DND-41 (cell line): ENCODE results near the gene RALGDS.
"Not testable (repeated sequence)": the region's sequence is repeated elsewhere in the genome, so short reads cannot be mapped to it uniquely, and the experiment has no call there.

Experiments
- ATAC-seq: fragments of 200-7000 bp; cut with Tn5 transposase; 3 replicates; pipeline ENCODE4 v1.9.1; 2021; ENCODE audit warnings: low read depth; ENCODE audit not compliant: insufficient read depth
- DNase-seq: peaks from one replicate; pipeline ENCODE4 v3.0.0-alpha.2; 2020
- H2AFZ ChIP-seq: 2 replicates; pipeline ENCODE4 v1.6.0; 2012; ENCODE audit warnings: low read depth, low read length
- H3K27ac ChIP-seq: 2 replicates; pipeline ENCODE4 v1.5.1; 2012; ENCODE audit warnings: low read length, inconsistent platforms
- H3K27me3 ChIP-seq: fragments of 200-600 bp; sonication (generic); 2 replicates; pipeline ENCODE4 v1.6.0; 2012; ENCODE audit warnings: low read length, mild to moderate bottlenecking, inconsistent platforms; ENCODE audit not compliant: insufficient read depth, poor library complexity
- H3K36me3 ChIP-seq: 2 replicates; pipeline ENCODE4 v1.5.1; 2012; ENCODE audit warnings: low read length, inconsistent platforms; ENCODE audit not compliant: insufficient read depth
- H3K4me1 ChIP-seq: 2 replicates; pipeline ENCODE4 v1.5.1; 2012; ENCODE audit warnings: mild to moderate bottlenecking, low read length; ENCODE audit not compliant: insufficient read depth
- H3K4me2 ChIP-seq: 2 replicates; pipeline ENCODE4 v1.6.0; 2012; ENCODE audit warnings: mild to moderate bottlenecking, moderate library complexity, low read length, inconsistent platforms; ENCODE audit not compliant: insufficient read depth
- H3K4me3 ChIP-seq, 2 experiments: fragments of 200-600 bp in 1 of 2; shearing (Covaris generic) in 1 of 2; 2 replicates each; pipeline ENCODE4 v1.5.1; 2012 to 2016; ENCODE audit warnings: inconsistent platforms in 2 of 2, low read length in 2 of 2, mild to moderate bottlenecking in 2 of 2, low read depth in 1 of 2, moderate library complexity in 1 of 2
- H3K79me2 ChIP-seq: 2 replicates; pipeline ENCODE4 v1.6.0; 2012; ENCODE audit warnings: low read length, inconsistent platforms; ENCODE audit not compliant: insufficient read depth
- H3K9ac ChIP-seq: 2 replicates; pipeline ENCODE4 v1.6.0; 2012; ENCODE audit warnings: low read depth, mild to moderate bottlenecking, inconsistent platforms, low read length, moderate library complexity
- H3K9me3 ChIP-seq: 2 replicates; pipeline ENCODE4 v1.5.1; 2012; ENCODE audit warnings: low read length, moderate library complexity, mild to moderate bottlenecking, inconsistent platforms; ENCODE audit not compliant: insufficient read depth, severe bottlenecking
- H4K20me1 ChIP-seq: 2 replicates; pipeline ENCODE4 v1.6.0; 2012; ENCODE audit warnings: low read length; ENCODE audit not compliant: insufficient read depth
- CTCF ChIP-seq: IDR thresholded peaks from 2 replicates; pipeline ENCODE4 v1.5.1; 2012; ENCODE audit warnings: borderline replicate concordance, low read length, moderate library complexity, mild to moderate bottlenecking; ENCODE audit not compliant: poor library complexity, severe bottlenecking; ENCODE audit errors: extremely low read depth
- EZH2 ChIP-seq: IDR thresholded peaks from 3 replicates; pipeline ENCODE4 v1.6.1; 2012; ENCODE audit warnings: borderline replicate concordance, low read depth, mild to moderate bottlenecking, moderate library complexity, low read length, inconsistent platforms; ENCODE audit not compliant: severe bottlenecking

The RALGDS gene

GRCh38 chr9:133088146-133088750, 32.8 kb downstream of the RALGDS start:
- no peak for DNase-seq
- H4K20me1 ChIP-seq, result no peaks in the 10 kb centered on the region
- H3K27ac ChIP-seq, result no peak overlapping the region

GRCh38 chr9:133087429-133088145, 33.5 kb downstream of the RALGDS start:
- H3K4me1 ChIP-seq, result no peaks in the 10 kb centered on the region
- H3K36me3 ChIP-seq, result no peaks in the 10 kb centered on the region
- DNase-seq, result no peak
- H2AFZ ChIP-seq, result no peak overlapping the region
- H3K79me2 ChIP-seq, result no peaks in the 10 kb centered on the region
- H3K4me2 ChIP-seq, result no peak overlapping the region
- no peak overlapping the region for H3K9ac ChIP-seq
- H3K27me3 ChIP-seq, result no peaks in the 10 kb centered on the region
- no peak overlapping the region for H3K27ac ChIP-seq
- ATAC-seq, result no peak
- H3K9me3 ChIP-seq, result no peaks in the 10 kb centered on the region
- no peak for TF ChIP-seq CTCF
- TF ChIP-seq EZH2, result no peak
- no peaks in the 10 kb centered on the region for H4K20me1 ChIP-seq
- no peak overlapping the region for H3K4me3 ChIP-seq

More at GRCh38 chr9:133088146-133088750, 32.8 kb downstream of the RALGDS start:
- no peaks in the 10 kb centered on the region for H3K79me2 ChIP-seq
- H3K4me1 ChIP-seq, result no peaks in the 10 kb centered on the region
- H2AFZ ChIP-seq, result no peak overlapping the region
- no peaks in the 10 kb centered on the region for H3K9me3 ChIP-seq
- no peak for TF ChIP-seq CTCF
- TF ChIP-seq EZH2, result no peak
- H3K36me3 ChIP-seq, result no peaks in the 10 kb centered on the region
- H3K9ac ChIP-seq, result no peak overlapping the region
- no peaks in the 10 kb centered on the region for H3K27me3 ChIP-seq
- ATAC-seq, result no peak
- H3K4me2 ChIP-seq, result no peak overlapping the region
- no peak overlapping the region for H3K4me3 ChIP-seq

GRCh38 chr9:133086894-133087293, 34.1 kb downstream of the RALGDS start:
- no peak overlapping the region for H2AFZ ChIP-seq
- H4K20me1 ChIP-seq, result no peaks in the 10 kb centered on the region
- H3K4me1 ChIP-seq, result no peaks in the 10 kb centered on the region
- H3K36me3 ChIP-seq, result no peaks in the 10 kb centered on the region
- TF ChIP-seq CTCF (no peak), EZH2 (no peak)
- no peak overlapping the region for H3K9ac ChIP-seq
- no peaks in the 10 kb centered on the region for H3K79me2 ChIP-seq
- DNase-seq (no peak), ATAC-seq (no peak)
- H3K4me2 ChIP-seq, result no peak overlapping the region
- no peaks in the 10 kb centered on the region for H3K27me3 ChIP-seq
- H3K27ac ChIP-seq, result no peak overlapping the region
- H3K4me3 ChIP-seq, result no peak overlapping the region
- no peaks in the 10 kb centered on the region for H3K9me3 ChIP-seq

GRCh38 chr9:133086212-133086860, 34.7 kb downstream of the RALGDS start:
- not testable (repeated sequence) for H3K36me3 ChIP-seq, H3K9me3 ChIP-seq, H3K4me2 ChIP-seq, H3K27ac ChIP-seq, H3K79me2 ChIP-seq, H3K27me3 ChIP-seq, DNase-seq, H3K9ac ChIP-seq, H3K4me1 ChIP-seq, H2AFZ ChIP-seq, ATAC-seq, H4K20me1 ChIP-seq, H3K4me3 ChIP-seq

GRCh38 chr9:133083688-133084087, 37.4 kb downstream of the RALGDS start:
- not testable (repeated sequence) for H4K20me1 ChIP-seq, H3K27me3 ChIP-seq, H3K4me3 ChIP-seq, H3K4me1 ChIP-seq, ATAC-seq, H3K79me2 ChIP-seq, H2AFZ ChIP-seq, H3K27ac ChIP-seq, H3K9me3 ChIP-seq, H3K9ac ChIP-seq, H3K4me2 ChIP-seq, H3K36me3 ChIP-seq, DNase-seq
